Activated CD4-positive, alpha-beta T cell treated with anti-CD3 and anti-CD28 coated beads, Interleukin-2, amount 50 U/mL, for 24 hours (primary cell): ENCODE data around the gene EEF1AKMT3.

Source experiments
- DNase-seq, 2 donors: peaks; one replicate each; pipeline ENCODE4 v3.0.0-alpha.2; 2020; ENCODE audit warnings: low read depth in 1 of 2, low spot score in 1 of 2

EEF1AKMT3 gene

DNA sequence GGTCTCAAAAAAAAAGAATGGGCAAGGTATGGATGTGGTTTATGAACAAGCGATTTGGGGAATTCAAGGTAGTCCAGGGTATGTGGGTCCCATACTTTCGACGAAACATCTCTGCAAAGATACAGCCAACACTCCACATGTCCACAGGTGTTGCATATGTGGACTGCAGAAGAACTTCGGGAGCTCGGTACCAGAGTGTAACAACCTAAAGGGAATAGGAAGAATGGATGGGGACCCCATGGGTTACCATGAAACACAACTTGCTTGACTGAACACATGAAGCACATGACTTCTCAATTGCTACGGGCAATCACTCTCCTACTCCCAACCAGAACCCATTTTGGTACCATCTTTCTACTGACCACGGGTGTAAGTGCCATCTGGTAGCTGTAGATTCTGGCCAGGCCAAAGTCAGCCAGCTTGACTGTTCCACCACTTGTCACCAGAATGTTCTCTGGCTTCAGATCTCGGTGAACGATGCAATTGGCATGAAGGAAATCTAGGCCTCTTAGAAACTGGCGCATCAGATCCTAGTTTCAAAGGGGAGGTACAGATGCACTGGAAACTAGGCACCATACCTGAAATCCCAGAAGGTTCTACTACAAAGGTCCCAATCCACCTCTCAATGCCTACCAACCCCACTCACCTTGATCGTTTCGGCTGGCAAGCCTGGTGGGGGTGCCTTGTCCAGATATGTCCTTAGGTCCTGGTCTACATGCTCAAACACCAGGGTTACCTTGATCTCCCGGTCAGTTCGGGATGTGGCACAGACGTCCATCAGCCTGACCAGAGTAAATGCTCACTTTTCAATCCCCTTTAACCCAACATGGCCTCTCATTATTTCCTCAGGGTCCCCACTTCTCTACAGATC lies 21.6 kb upstream of the EEF1AKMT3 start:
- DNase-seq, result no peak

DNA sequence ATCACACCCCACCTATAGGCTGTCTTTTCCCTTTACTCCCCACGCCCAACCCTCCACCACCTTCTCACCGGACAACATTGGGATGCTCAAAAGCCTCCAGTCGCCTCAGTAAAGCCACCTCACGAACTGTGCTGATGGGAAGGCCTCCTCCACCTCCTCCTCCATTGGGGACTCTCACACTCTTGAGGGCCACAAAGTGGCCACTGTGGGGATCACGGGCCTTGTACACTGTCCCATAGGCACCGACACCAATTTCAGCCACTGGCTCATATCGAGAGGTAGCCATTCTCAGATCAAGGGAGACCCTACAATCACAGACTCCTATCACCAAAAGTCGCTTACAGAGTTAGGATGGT lies 21.0 kb upstream of the EEF1AKMT3 start:
- no peak for DNase-seq

DNA sequence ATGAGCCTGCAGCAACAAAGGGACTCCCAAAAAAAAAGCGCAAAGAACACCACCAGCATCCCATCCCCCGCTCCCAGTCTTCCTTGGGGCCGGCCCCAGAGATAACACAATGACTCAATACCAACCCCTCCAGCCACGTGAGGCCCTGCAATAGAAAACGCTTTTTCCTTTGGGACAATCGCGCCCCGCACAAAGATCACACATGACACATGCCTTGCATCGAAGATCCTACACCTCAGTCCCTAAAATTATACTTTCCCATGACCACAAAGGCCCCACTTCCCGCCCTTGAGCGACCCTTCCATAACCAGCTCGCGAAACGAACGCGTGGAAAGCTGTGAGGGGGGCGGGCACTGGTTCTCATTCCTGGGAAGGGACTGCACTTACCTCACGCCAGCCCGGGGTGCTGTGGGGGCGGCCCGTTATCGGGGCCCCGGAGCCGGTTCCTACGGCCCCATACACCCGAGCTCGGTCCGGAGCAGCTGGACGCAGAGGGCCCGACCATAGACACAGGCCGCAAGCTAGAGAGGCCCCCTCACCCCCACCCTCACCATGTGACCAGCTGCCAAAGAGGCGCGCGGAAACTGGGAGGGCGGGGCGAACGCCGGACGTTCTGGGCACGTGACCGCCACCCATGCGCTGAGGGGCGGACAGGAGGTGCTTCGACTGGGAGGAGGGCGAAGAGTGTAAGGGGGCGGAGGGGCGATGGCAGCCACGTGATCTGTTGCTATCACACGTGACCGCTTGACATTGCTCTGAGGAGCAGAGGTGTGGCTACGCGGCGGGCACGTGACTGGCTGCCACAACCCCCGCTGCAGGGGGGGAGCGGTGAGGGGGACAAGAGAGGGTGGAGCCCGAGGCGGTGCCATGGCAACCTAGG lies 20.4 kb upstream of the EEF1AKMT3 start, which contains the start of gene CDK4:
Gene CDK4 (minus strand): TSS at position 523 of the 880 bp plus-strand sequence. CDS start 593 bp downstream, outside the sequence.
- DNase-seq, result peak; percentile 90 to 98

DNA sequence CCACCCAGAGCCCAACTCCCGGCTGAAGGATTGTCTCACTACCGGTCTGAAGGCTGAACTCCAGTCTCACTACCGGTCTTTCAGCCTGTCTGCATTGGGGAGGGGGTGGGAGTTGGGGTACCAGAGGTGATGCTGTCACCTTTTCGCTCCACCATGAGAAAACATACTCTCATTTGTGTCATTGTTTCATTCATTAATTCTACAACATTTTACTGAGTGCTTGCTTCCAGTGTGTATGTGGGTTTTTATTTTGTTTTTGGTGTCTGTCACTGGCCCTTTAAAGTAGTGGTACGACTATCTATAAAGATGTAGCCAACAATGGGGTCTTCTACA lies 19.8 kb upstream of the EEF1AKMT3 start:
- no peak for DNase-seq

DNA sequence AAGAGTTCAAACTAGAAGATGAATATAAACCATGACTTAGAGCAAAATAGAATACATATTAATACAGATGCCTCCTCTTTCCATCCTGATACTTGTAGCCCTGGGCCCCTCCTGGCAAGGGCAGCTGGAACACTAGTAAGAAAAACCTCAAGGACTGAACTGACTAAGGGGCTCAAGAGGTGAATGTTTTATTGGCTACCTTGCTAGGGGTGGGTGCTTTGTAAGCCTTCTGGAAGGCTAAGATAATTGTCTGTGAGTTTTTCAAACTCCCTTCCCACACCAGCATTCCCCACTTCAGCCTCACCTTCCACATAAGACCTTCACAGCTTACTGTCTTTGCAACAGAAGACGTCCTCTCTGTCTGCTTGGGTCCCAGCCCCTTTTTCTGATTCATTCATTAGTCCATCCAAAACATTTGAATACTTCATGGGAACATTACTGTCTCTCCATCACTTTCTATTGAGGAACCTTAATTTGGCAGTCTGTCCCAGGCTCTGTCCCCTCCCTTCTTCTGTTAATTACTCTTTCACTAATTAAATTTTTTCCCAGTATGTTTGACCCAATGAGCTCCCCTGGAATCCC lies 18.6 kb upstream of the EEF1AKMT3 start:
- no peak for DNase-seq

DNA sequence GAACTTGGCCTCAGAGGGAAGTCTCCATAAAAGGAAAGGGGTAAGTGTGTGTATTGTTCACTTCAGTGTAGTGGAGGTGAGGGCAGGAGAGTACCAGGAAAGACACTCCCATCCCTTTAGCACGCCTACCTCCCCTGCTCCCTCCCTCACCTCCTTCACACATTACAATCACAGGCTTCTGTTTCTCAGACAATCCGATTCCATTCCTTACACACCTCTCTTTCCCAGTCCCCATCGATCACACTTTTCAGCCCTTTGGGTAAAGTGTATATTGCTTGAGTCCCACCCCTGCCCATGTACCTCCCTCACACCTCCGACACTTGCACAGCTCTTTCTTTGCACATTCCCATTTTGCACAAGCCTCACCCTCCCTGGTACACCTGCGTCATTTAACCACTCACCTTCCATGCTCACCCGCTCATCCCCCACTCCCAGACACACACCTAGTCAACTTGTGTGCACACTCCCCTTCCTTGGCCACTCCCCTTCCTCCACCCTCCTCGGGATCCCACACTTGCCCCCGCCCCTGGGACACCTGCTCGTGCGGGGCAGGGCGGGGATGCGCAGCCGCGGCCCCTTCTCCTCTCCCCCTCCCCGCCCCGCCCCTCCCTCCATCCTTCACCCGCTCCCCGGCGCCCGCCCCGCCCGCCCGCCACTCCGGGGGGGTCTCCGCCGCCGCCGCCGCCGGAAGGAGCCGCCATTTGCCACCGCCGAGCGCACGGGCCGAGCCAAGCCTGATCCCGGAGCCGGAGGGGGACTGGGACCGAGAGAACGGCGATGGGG lies 17.8 kb upstream of the EEF1AKMT3 start, which contains the start of gene MARCHF9:
Gene MARCHF9 (plus strand): TSS at position 693 of the 783 bp plus-strand sequence. CDS start 426 bp downstream, outside the sequence.
- DNase-seq, result peak; percentile 53 to 82

DNA sequence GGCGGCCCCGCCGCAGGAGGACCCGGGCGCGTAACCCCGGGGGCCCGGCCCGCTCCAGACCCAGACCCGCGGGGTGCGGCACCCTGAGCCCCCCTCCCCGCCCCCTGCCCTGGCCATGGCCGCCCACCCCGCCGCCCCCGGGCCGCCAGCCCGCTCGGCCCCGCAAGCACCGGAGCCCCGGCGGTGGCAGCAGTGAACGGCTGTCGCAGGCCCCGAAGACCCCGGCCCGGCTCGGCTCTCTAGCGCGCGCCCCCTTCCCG lies 17.3 kb upstream of the EEF1AKMT3 start:
- no peak for DNase-seq

DNA sequence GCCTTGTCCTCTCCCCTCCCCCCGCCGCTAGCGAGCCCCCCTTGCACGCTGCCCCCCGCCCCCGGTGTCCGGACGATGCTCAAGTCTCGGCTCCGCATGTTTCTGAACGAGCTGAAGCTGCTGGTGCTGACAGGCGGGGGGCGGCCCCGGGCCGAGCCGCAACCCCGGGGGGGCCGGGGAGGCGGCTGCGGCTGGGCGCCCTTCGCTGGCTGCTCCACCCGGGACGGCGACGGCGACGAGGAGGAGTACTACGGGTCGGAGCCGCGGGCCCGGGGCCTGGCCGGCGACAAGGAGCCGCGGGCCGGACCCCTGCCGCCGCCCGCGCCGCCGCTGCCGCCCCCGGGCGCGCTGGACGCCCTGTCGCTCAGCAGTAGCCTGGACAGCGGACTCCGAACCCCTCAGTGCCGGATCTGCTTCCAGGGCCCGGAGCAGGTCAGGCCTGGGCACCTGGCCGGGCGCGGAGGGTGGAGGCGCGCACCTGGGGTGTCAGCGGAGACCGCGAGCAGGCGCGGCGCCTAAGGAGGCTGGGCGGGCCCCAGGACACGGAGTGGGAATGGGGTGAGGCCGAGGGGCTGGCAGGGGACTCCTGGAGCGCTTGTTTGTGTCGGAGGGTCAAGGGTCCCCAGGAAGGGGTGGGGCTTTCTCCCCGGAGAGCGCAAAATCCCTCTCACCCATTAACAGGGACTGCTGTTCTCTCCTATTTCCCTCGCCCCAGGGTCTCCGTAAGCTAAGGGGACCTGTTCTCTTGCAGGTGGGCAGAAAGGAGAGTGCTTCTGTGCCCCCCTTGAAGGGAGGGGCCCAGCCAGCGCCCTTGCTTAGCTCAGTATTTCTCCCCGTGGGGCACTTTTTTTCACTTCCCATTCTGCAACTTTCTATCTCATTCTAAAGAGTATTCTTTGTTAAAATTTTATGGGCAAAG lies 16.7 kb upstream of the EEF1AKMT3 start:
- no peak for DNase-seq

DNA sequence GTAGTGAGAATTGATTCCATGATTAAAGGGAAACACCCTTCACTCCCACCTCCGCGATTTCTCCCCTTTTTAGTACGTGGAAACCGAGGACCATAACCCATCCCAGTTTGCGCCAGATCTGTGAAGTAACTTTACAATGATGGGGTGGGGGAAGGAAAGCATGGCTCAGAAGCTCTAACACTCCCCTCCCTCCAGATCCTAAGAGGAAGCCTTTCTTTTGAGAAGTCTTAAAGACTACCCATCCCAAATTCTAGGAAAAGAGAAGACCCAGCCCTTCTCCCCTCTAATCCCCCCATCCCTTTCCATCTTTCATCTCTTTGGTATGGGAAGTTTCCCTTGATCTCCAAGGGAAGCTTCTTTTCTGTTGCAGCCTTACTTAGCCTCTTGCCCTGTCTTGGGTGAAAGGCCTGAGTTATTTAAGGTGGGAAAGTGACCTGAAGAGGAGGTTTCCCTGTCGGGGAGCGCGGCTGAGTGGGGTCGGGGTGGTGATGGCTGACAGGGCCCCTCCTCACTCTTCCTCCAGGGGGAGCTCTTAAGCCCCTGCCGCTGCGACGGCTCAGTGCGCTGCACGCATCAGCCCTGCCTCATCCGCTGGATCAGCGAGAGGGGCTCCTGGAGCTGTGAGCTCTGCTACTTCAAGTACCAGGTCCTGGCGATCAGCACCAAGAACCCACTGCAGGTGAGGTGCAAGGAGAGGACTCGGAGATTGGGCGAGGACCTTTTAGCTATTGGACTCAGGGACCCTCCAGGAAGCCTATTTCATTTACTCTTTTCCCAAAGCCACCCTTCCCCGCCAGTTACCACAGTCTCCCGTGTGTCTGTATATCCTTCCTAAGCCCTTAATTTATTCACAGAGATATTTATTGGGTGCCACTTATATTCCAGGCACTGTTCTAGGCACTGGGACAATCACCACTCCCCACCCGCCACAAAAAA lies 15.7 kb upstream of the EEF1AKMT3 start:
- peak; percentile 56 to 59 for DNase-seq

DNA sequence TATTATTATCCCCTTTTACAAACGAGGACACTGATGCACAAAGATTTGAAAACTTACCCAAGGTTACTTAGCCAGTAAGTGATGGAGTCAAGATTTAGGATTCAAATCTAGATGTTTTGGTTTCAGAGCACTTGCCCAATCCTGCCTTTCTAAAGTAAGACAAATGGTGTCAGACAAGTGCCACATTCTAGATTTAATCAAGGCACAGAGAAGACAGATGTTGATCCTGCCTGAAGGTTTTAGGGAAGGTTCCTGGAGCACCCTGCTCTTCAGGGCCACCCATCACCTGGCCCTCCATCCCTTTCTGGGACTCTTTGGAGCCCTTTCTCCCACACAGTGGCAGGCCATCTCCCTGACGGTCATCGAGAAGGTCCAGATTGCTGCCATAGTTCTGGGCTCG lies 14.6 kb upstream of the EEF1AKMT3 start:
- no peak for DNase-seq

DNA sequence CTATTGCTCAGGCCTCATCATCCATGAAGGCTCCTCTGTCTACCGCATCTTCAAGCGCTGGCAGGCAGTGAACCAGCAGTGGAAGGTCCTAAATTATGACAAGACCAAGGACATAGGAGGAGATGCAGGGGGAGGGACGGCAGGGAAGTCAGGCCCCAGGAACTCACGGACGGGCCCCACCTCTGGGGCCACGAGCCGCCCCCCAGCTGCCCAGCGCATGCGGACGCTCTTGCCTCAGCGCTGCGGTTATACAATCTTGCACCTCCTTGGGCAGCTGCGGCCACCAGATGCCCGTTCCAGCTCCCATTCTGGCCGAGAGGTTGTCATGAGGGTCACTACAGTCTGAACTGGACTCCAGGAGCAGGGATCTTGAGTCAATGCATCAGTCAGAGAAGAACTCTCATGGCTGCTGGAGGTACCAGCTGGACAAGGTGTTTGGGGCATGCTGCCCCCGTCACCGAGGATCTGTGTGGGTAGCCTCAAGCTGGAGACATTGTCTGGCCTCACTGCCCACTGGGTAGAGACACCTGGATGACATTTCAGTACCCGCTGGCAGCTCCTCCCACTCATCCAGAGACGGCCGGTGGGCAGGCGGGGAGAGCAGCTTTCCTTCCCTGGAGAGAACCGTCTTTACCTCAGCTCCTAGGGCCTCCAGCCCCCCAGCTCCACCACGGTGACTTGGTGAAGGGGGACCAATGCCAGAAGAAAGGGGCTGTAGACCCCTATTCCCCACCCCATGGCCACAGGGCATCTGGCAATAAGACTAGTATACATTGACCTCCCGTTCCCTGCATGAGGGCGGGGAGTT lies 13.7 kb upstream of the EEF1AKMT3 start:
- DNase-seq, result no peak

DNA sequence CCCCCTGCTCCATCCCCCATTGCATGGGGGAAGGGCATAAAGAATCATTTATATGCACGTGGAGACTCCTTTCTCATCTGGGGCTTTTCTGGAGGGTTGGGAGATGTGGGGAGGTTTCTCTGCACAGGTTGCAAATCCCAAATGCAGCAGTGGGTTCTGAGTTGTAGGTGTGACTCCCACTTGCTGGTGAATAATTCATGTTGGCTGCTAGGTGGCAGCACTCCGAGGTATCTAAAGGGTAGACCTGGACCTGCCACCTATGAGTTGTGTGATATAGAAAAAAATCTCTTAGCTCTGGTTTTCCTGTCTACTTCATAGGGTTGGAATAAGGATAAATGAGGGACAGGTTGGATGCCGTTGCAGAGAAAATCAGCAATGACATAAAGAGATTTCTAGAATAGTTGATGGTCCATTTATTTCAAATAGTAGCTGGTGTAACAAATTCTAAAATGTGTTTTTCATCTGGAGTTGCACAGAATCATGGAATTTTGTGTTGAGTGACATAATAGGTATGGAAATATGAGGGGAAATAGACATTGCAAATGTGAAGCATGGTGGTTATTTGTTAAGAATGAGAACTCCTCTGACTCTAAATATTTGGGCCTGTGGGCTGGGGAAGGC lies 12.9 kb upstream of the EEF1AKMT3 start:
- no peak for DNase-seq

DNA sequence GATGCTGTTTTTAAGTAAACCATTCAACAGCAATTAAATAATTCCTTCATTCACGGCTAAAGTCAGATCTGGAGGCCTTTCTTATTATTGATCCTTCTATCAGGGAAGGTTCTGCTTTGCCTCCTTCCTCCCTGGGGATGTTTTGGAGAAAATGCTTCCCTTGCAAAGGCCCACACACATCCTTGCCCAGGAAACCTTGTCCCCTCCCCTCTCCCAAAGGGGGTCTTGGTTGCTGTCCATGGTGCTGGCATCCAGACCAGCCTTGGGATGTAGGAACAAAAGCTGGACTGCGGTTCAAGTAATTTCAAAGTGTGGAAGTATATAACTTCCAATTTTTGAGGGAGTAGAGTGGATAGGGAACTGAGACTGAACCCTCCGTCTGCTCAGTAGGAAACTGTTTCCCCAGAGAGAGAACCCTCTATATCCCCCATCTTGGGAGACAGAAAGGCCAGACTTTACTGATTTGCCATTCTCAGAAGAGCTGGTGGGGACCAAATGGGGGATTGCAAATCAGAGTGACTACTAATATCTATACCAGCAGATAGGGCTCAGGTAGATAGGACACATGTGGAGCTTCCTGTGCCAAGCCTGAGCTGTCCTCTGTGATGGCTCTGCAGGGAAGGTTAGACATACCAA lies 11.9 kb upstream of the EEF1AKMT3 start:
- no peak for DNase-seq

DNA sequence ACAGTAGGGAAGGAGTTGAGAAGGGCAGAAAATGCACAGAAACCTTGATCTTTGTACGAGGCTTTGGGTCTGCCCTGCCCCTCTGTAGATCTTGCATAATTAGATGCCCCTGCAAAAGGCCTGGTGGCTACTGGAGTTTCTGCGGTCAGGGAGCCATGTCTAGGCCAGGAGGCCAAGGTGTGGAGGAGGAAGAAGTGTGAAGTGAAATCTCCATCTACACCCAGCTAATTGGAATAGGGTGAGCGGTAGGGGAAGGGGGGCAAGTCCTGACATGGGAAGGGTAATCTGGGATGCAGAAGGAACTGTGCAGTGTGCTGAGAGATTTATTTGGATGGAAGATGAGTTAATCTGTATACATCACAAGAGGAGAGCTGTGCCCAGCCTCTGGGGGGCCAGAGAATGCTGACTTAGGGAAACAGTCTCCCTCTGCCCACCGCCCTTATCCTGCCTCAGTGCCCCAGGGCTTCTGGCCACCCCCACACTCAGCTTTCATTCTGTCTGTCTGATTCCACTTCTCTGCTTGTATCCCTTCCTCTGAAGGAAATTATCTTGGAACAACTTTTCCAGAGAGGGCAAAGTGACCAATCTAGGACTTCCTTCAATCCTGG lies 10.9 kb upstream of the EEF1AKMT3 start:
- no peak for DNase-seq

DNA sequence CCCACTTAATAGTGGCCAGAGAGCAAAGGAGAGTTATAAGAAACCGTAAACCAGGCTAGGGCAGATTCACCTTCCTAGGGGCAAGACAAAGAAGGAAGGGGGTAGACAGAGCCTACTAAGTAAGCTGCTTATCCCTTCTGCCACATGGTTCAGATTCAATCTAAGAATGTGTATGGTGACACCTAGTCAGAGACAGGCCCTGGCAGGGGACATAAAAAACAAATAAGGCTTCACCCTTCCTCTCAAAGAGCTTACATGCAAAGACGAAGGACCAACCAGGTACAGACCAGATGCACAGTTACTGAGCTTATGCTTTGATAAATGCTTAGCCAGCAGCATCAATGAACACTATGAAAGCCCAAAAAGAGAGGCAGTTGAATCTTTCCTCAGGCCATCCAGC lies 10.0 kb upstream of the EEF1AKMT3 start:
- no peak for DNase-seq

DNA sequence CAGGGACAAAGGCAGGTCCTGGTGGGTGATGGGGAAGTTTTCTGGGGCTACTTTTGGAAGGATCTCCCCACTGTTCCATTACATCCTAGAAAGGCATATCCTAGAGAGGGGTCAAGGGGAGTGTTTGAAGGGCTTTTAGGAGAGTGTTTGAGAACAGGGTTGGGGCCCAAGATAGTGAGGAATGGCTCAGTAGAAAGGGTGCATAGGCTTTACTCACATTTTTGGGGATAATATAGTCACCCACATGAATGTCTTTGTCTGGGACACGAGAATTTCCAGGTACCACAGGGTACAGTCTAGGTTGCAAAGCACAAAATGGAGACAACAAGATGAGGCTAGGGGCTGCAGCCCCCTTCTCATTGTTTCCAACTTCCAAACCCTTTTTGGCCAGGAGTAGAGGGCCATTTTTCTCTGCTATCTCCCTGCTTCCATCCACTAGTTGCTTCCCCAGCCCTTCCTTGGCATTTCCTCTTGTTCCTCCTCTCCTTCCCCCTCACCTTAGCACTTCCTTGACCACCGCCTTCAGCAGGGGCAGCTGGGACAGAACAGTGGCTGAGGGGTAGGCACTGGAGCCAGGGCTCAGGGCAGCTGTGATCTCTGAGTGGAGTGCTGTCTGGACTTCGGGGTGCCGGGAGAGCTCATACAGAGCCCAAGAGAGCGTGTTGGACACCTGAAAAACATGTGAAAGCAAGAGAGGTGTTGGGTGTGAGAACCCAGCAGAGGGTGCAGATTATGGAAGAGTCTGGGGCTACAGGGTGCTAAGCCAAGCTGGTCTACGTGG lies 8.3 kb upstream of the EEF1AKMT3 start:
- no peak for DNase-seq
